ENCODE data around the gene TSHB.
A peak's percentile ranks its signal among the peaks of the same experiment; 100 is the strongest.
"Not testable (repeated sequence)": the region's sequence is repeated elsewhere in the genome, so short reads cannot be mapped to it uniquely, and the experiment has no call there.

Gene TSHB

DNA sequence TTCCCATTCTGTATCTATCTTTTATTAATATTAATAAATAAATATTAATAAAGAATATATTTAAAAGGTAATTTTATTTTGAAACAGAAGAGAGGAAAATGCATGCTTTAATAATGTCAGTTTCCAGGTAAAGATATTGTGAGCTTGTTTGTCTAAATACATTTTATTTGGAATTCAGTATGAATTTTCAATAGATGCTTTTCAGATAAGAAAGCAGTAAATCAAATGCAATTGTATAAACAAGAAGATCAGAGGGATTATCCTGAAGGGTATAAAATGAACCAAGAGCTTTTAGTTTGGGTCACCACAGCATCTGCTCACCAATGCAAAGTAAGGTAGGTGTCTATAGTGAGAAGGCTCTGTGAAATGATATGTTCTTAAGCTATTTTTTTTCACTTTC is at the start of gene TSHB:
Gene TSHB, plus strand, starts transcription at position 301 of the 400 bp plus-strand sequence. CDS start 3,537 bp downstream, outside the sequence.
- DNase-seq (ENCODE audit: low spot score) = no peak

DNA sequence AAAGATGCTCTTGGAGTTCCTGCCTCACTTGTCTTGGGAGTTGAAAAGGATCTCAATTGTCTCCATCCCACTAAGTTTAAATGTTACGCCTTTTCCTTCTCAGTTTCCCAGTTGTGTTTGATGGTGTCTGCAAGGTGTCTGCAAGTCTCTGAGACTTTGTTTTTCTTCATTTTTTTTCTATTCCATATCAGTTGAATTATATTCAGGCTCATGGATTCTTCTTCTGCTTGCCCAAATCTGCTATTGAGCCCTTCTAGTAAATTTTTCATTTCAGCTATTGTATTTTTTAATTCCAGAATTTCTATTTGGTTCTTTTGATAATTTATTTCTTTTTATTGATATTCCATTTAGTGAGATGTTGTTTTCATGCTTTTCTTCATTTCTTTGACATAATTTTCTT is 47.4 kb upstream of the TSHB start:
- DNase-seq (ENCODE audit: low spot score) = no peak

DNA sequence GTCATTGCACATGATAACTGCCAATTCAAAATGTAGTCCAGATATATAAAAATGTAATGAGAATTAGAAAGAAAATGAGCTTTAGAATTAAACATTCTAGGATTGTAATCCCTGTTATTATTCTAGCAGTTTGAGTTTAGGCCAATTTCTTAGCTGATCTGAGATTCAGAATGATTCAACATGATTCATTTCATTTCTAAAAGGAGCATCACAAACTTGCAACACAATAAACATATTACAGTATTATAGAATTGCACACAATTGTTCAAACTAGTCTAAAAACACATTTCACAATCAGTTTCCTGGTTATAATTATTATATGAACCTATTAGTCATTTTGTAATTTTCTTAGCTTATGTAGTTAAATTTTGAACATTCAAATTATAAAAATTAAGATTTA is 43.3 kb upstream of the TSHB start:
- no peak for DNase-seq (ENCODE audit: low spot score)

DNA sequence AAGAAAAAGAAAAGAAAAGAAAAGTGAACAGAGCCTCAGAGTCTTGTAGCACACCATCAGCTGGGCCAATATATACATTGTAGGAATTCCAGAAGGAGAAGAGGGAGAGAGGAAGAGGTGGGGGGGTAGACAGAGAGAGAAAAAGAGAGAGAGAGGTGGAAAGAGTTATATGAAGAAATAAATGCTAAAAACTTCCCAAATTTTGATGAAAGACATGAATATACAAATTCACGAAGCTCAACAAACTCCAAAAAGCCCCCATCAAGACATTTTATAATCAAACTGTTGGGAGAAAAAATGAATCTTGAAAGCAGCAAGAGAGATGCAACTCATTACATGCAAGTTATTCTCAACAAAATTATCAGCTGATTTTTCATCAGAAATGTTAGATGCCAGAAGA is 41.5 kb upstream of the TSHB start:
- DNase-seq (ENCODE audit: low spot score) = no peak

DNA sequence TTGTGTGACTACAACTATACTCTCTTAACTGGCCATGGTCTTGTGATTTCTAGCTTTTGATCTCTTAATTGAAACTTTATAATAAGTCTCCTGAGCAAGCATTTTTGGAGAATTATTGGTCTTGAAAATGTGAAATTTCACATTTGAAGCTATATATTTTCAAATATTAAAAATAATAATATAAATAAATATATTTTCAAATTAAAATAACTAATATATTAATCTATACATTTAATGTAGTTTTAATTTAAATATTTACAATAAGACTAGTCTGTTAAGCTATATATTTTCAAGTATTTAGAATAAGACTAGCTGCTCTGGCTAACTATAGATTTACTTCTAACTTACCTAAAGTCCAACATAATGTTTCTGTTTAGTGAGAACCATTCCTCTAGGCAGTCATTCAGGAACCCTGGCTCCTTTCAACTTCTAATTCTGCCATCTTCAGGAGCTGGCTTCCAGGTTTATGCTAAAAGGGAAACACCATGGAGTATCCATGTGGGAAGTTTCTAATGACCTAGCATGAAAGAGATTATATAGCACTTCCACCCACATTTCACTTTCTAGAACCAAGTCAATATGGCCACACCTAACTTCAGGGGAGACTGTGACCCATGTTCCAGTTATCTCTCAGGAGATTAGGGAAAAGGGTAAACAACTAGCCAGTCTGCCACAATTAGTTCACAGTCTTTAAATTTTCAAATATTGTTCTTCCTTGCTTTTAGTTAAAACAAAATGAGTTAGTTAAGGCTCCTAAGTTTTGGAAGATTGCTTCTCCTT is 31.9 kb upstream of the TSHB start:
- no peak for DNase-seq (ENCODE audit: low spot score)

DNA sequence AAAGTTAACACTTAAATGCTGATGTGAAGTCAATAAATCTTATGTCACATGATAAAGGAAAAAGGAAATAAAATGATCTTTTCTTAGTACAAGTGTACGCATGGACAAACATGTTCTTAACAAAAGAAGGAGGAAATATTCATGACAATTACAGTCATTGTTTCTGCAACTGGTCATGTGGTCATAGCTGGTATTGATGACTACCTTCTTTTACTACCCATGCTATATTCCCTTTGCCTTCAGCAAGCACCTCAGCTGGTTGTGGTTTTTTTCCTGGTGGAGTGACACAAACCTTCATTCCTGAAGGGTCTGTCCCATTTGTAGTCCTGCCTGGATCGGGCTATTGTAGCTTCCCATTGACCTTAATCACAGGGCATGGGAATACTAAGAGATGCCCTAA is 23.4 kb upstream of the TSHB start:
- no peak for DNase-seq (ENCODE audit: low spot score)

DNA sequence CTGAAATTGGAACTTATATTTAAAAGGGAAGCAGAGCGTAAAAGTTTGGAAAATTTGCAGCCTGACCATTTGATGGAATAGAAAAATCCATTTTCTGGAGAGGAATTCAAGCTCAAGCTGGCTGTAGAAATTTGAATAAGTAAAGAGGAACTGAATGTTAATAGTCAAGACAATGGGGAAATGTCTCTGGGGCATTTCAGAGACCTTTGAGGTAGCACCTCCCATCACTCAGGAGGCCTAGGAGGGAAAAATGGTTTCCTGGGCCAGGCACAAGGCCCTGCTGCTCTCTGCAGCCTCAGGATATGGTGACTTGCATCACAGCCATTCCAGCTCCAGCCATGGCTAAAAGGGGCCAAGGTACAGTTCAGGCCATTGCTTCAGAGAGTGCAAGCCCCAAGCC is 17.6 kb upstream of the TSHB start:
- DNase-seq (ENCODE audit: low spot score) = no peak

DNA sequence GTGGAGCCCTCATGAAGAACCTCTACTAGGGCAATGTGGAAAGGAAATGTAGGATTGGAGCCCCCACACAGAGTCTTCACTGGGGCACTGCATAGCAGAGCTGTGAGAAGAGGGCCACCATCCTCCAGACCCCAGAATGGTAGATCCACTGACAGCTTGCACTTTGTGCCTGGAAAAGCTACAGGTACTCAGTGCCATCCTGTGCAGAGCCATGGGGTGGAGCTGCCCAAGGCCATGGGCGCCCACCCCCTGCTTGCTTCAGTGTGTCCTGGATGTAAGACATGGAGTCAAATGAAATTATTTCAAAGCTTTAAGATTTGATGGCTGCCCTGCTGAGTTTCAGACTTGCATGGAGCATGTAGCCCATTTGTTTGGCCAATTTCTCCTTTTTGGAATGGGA is 17.2 kb upstream of the TSHB start:
- no peak for DNase-seq (ENCODE audit: low spot score)

DNA sequence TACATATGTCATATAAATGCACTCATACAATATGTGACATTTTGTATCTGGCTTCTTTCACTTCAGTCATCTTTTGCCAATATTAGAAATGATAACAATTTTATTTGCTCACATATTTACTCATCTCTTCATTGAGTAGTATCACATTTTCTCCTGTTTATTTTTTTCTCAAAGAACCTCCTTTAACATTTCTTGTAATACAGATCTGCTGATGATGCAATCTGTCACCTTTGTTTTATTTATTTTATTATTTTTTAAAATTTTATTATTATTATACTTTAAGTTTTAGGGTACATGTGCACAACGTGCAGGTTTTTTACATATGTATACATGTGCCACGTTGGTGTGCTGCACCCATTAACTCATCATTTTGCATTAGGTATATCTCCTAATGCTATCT is 15.8 kb upstream of the TSHB start:
- DNase-seq (ENCODE audit: low spot score) = no peak

DNA sequence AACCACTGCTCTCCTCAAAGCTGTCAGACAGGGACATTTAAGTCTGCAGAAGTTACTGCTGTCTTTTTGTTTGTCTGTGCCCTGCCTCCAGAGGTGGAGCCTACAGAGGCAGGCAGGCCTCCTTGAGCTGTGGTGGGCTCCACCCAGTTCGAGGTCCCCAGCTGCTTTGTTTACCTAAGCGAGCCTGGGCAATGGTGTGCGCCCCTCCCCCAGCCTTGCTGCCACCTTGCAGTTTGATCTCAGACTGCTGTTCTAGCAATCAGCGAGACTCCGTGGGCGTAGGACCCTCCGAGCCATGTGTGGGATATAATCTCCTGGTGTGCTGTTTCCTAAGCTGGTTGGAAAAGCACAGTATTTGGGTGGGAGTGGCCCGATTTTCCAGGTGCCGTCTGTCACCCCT is 10.1 kb upstream of the TSHB start:
- DNase-seq (ENCODE audit: low spot score) = not testable (repeated sequence)

DNA sequence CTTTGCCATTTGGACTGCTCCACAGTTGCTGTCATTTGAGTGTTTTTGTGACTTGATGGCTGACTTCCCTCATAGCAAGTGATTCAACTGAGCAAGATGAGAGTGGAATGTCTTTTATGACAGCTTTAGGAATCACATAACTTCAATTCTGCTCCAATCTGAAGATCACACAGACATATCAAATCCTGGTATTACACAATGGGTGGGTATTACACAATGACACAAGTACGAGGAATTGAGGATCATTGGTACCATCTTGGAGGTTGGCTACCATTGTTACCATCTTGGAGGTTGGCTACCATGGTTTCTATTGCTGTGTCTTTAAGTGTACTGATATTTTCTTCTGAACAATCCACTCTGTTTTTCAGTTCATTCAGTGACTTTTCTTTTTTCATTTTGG is 8.5 kb upstream of the TSHB start:
- no peak for DNase-seq (ENCODE audit: low spot score)

DNA sequence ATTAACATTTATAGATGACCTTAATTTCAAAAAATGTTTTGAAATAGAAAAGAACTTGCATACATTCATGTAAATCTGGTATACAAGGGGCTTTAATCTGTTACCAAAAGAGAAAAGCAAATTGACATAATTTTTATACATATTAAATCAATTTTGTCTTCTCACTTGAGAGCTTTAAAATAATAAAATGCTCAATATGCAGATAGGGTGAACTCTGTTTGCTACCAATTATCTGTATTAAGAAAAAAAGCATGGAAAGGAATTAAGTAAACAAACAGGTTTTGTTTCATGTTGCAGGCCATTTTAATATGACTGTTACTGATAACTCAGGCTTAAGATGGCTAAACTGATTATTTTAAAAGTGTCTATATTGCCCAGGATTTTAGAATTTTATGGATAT is 6.0 kb upstream of the TSHB start:
- DNase-seq (ENCODE audit: low spot score) = no peak

DNA sequence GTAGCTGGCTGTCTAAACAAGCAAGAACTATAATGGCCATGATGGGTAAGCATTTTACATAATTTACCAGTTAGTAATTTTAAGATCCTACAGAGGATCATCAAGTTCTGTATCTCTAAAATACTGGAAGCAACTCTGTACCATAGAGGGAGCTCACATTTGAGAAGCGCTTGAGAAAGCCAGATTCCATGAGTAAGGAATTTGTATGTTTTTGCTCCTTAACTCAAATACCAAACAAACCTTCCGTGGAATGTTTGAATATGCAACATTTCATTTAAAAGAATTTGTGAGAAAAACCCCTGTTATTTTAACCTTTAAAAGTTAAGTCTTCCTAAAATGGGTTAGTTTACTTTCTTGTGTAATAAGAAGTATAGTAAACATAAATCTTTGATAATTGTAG is 2.0 kb downstream of the TSHB start:
- DNase-seq (ENCODE audit: low spot score) = no peak

DNA sequence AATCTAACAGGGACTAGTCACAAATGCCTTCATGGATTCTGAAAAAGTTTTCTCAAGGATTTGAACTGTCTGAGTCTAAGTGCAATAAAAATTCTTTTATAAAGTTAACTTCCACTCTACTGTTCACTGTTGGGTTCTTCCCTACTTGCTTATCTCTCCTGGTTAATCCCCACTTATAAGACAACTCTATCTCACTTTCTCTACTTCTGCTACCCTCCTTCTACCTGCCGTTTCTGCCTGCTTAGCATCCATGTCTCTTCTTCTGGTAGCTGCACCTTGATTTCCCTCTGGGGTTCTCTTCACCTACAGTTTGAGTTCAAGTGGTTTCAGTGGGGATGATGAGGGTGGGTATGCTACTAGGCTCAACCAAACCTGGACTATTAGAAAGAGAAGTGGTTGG is 6.0 kb downstream of the TSHB start:
- no peak for DNase-seq (ENCODE audit: low spot score)

DNA sequence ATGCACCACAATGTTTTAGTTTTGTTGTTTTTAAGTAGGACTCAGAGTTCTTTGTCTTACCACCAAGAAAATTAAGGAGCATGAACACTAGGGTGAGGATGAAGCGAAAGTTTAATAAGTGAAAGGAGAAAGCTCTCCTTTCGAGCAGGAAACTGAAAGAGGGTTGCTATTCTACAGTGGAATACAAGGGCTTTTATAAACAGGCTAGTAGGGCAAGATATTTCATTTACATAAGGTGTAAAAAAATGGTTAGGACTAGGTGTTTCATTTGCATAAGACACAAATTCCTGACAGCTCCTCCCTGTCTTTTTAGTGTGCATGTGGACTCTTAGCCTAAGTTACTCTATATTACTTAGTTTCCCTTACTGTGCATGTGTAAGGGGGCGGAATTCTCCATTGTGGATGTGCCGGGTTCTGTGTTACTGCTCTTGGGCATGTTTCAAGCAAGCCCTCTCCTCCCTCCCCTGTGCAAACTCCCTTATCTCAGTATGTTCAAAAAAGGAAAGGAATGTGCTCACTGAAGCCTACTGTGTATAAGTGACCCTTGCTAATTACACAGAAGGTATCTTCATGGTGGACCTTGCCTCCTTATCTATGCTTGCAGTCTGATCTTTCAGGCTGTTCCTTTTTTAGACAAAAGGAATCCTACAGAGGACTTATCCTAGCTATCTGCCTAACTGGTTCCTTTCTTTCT is 7.3 kb downstream of the TSHB start:
- no peak for DNase-seq (ENCODE audit: low spot score)

DNA sequence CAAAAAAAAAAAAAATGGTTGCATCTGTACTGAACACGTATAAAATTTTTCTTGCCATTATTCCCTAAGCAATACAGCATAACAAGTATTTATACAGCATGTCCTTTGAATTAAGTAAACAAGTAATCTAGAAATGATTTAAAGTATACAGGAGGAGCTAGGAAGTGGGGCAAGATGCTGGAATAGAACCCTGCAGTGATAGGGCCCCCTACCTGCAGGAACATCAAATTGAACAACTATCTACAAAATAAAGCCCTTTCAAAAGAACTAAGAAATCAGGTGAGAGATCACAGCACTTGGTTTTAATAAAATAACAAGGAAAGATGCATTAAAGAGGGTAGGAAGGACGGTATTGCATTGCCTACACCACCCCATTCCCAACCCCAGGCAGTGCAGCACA is 10.9 kb downstream of the TSHB start:
- DNase-seq (ENCODE audit: low spot score) = no peak

DNA sequence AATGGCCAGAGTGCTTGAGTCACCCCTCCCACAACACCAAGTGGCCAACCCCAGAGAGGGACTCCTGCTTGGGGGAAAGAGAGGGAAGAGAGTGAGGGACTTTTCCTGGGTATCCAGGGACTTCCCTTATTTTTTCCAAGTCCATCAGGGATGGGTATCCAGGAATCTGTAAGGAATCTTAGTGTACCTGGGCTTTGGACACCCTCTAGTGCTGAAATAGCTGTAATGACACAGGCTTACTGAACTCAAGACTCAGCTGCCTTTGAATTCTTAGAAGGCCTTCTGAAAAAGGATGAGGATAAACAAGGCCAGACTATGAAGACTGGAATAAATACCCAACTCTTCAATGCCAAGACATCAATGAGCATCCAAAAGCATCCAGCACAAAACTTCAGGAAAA is 12.0 kb downstream of the TSHB start:
- DNase-seq (ENCODE audit: low spot score) = no peak

DNA sequence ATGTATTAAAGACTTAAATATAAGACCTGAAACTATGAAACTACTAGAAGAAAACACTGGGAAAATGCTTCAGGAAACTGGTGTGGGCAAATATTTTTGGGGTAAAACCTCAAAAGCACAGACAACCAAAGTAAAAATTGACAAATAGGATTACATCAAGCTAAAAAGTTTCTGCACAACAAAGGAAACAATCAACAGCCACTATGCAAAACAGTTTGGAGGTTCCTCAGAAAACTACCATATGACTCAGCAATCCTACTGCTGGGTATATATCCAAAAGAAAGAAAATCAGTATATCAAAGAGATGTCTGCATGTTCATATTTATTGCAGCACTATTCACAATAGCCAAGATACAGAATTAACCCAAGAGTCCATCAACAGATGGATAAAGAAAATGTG is 17.1 kb downstream of the TSHB start:
- no peak for DNase-seq (ENCODE audit: low spot score)

DNA sequence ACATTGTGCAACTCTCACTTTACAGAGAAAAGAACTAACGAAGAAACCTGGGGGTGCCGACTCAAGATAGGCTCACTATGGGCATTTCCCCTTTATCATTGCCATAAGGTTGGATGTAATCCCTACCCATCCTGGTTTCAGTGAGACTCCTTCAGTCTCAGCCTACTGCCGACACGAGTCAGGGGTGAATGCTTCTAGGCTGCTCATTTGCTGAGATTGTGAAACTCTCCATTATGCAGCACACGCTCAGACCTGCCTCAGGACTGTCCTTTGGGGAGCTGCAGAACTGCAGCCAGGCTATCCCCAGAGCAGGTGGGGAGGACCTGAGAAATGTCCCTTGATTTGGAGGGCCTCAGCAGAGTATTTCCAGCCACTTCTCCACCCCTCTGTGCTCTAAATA is 22.2 kb downstream of the TSHB start:
- no peak for DNase-seq (ENCODE audit: low spot score)

DNA sequence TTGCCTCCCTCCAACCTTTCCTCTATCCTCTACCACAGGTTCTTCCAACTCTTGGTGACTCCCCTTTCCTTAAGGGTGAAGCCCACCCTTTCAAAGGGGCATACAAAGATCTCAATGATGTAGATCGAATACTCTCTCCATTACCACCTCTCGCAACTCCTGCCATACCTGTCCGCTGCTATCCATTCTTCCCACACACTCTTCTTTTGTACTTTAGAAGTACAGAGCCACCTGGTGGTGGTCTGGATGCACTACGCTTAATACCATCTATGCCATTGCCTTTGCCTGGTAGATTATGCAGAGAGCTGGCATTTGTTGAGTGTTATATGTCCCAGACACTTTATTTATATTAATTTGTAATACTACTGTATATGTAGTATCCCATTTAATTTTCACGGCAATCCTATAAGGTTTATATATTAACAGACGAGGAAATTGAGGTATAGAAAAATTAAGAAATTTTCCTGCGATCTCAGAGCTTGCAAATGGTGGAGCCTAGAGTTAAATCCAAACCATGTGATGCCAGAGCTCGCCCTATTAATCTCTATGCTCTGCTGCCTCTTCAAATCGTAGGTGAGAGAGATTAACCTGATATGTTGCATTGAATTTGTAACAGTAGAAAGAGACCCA is 22.9 kb downstream of the TSHB start:
- DNase-seq (ENCODE audit: low spot score) = peak; percentile 55

DNA sequence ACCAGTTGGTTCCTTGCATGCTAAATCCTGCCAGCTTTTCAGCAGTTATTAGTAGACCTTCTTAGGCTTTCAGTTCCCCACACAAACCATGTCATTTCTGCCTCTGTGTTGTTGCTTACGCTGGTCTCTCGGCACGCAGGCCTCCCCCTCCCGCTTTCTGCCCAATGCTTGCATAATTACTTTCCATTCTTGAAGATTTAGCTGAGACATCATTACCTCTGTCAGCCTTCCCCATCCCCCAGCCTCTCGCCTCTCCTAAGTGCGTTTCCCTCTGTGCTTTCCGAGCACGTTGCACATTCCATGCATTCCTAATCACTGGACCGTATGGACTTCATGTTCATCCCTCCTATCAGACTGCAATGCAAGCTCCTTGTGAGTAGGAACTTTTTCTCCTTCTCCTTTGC is 26.8 kb downstream of the TSHB start:
- peak; percentile 27 for DNase-seq (ENCODE audit: low spot score)

DNA sequence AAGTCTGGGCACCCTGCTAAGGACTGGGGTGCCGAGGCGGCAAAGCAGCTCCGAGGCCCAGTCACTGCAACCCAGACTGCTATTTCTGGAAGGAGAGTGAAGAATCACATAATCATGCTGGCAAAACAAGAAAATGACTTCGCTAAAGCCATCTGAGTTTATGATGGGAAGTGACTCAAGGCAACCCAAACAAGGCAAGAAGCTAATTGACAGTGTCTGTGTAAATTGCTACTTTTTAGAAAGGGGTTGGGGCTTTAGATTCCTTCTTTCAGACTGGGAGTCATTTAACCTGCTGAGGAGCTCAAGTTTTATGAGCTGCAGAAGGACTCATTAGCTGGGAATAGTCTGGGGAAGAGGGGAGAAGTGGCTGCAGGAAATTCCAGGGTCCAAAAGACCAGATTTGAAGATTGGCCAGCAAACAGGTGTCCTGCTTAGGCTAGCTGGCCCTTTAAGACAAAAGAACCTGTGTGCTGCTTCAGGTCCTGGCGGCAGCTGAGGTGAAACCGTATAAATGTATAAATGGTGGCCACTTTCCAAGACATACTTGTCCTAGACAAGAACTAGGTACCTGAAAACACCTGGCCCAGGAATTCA is 28.1 kb downstream of the TSHB start:
- no peak for DNase-seq (ENCODE audit: low spot score)

DNA sequence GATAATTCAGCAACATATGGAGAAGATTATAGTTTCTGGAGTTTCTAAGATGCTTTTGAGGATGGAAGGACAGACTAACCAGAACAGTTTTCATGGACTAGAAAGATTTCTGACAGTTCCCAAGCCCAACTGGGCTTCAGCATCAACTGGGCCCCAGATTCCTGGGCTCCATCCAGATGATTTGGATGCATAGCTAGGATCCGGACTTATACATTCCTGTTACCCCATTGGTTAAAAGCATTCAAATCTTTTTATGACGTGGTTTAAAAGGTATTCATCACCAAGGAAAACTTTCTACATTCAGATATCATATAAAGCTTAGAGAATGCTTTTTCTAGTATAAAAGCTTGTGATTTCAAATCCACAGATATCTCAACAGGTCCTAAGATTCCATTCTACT is 29.7 kb downstream of the TSHB start:
- DNase-seq (ENCODE audit: low spot score) = no peak

Data from AG08396 (cell line).